ENCODE measurements around the gene BLMH.

Gene BLMH

DNA sequence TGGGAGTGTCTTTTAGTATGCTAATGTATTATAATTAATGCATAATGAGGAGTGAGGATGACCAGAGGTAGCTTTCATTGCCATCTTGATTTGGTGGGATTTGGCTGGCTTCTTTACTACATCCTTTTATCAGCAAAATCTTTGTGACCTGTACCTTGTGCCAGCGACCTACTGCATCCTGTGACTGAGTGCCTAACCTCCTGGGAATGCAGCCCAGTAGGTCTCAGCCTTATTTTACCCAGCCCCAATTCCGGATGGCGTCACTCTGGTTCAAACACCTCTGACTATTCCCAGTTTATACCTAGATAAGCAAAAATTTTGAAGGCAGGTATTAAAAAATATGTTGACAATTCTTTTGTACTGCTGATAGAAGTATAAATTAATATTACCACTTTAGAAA, 10.5 kb upstream of the BLMH start:
- no peak for DNase-seq

GRCh38 chr17:30300818-30301217, 9.1 kb upstream of the BLMH start:
- peak; percentile 32 for DNase-seq

DNA sequence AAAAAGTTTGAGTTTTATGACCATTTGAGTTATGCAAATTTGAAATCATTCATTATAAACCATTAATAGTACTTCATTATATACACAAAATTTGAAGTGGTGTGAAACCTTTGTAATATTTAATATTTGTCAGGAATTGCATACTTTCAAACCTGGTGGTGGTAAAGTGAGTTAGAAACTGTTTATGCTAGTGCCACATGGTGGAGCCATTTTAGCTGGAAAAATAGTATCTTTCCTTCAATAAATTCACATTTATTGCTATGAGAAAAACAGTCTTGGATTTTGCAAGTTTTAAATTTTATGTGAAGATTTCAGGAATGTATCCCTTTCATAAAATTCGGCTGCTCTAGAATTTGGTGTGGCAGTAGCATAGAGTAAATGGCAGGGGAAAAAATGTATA, 7.3 kb upstream of the BLMH start:
- peak; percentile 20 for DNase-seq

- no peak for DNase-seq
Measured at GRCh38 chr17:30297715-30298114, 6.0 kb upstream of the BLMH start.

DNA sequence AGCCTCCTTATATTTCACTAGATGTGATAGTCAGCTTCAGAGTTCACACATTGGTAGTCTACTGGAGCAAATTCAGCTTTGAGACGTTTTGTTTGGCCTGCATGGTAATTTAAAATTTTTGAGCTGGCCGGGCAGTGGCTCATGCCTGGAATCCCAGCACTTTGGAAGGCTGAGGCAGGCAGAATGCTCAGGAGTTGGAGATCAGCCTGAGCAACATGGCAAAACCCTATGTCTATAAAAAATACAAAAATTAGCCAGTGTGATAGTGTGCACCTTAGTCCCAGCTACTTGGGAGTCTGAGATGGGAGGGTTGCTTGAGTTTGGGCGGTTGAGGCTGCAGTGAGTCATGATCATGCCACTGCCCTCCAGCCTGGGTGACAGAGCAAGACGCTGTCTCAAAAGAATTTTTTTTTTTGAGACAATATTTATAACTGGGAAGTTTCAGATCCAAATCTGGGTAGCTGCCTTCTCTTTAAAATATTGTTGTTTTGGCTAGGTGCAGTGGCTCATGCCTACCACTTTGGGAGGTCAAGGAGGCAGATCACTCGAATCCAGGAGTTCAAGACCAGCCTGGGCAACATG, 4.8 kb upstream of the BLMH start:
- no peak for DNase-seq

GRCh38 chr17:30292286-30292858, 628 bp upstream of the BLMH start:
- peak; percentile 66 for DNase-seq

GRCh38 chr17:30290696-30291542, 825 bp downstream of the BLMH start:
- peak; percentile 68 for DNase-seq

DNA sequence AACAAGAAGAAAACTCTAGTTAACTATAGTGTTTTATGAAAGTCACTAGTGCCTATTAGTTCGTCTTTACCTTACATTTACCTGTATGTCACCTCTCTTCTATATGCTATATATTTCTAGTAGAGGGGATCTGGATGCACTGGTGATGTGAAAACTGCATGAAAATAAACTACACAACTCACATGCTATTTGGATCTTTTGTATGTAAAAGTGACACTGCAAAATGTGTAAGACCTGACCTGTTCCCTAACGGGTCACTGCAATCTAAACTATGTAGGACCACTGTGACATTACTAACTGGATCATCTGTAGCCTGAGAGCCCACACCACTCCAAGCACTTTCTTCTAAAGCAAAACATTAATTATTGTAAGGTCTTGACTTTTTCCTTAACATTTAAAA, 1.7 kb downstream of the BLMH start:
- no peak for DNase-seq

DNA sequence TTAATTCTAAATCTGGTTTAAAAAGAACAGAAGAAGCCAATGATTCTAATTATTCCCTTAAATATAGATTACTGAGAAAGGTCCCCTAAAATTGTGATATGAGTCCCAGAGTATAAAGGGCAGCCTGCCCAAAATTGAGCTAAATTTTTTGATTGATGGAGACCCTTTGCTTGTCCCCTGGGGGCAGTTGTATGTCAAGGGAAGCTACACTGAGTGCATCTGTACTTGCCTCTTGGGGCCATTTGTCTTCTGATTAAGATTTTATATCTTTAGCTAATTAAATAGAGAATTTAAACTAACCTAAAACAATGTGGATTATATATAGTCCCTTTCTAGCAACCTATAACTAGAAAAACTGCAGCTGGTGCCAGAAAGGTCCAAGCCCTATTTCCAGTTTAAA, 12.6 kb downstream of the BLMH start:
- DNase-seq: no peak

DNA sequence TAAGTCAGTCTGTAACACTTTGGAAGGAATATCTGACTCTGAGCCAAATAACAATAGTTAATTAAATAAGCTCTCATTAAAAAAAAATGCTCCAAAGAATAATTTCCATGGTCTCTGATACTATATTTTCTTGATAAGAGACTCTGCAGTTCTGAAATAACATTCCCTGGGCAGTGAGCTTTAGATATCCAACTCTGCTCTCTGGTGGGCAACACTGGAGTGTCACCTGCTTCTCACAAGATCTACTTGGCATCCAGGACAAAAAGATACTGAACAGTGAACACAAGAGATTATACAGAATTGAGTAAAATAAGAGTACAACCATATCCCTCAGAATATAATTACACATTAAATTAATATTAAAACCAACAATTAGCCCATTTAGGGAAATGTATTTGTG, 13.7 kb downstream of the BLMH start:
- DNase-seq: peak; percentile 71

- no peak for DNase-seq
Measured at GRCh38 chr17:30275911-30276310, 15.8 kb downstream of the BLMH start.

- DNase-seq: no peak
Measured at GRCh38 chr17:30274887-30275286, 16.9 kb downstream of the BLMH start.

- DNase-seq: no peak
Measured at GRCh38 chr17:30273373-30273772, 18.4 kb downstream of the BLMH start.

GRCh38 chr17:30271102-30271501, 20.6 kb downstream of the BLMH start:
- DNase-seq: no peak

GRCh38 chr17:30267625-30268024, 24.1 kb downstream of the BLMH start:
- no peak for DNase-seq

GRCh38 chr17:30263552-30264333, 28.0 kb downstream of the BLMH start:
- no peak for DNase-seq

DNA sequence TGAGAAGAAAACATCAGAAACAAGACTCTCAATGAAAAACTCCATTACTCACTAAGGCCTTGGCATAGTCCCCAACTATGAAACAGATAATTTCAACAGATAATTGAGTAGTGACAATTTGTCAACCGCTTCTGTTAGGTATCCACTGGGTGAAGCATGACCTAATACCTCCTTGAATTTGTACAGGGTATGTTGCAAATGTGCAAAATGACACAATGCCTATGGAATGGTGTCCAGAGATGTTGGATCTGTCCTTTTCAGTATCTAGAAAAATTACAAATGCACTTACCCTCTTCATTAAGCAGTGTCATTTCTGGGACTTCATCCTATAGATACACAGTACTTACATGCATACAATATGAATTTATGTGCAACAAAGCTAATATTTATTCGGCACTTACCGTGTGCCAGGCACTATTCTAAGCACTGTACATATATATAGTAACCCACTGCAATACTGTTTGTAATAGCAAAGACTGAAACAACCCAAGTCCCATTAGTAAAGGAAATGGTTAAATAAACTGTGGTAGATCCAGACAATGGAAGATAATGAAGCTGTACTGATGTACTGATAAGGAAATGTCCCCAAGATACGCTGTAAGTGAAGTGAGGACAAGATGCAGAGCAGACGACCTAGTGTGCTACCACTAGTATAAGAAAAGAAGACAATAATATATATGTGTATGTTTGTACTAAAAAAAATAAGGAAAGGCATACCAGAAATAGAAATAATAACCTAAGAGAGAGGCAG, 34.8 kb downstream of the BLMH start:
- DNase-seq: peak; percentile 41

- DNase-seq: no peak
Measured at GRCh38 chr17:30254150-30254549, 37.6 kb downstream of the BLMH start.

DNA sequence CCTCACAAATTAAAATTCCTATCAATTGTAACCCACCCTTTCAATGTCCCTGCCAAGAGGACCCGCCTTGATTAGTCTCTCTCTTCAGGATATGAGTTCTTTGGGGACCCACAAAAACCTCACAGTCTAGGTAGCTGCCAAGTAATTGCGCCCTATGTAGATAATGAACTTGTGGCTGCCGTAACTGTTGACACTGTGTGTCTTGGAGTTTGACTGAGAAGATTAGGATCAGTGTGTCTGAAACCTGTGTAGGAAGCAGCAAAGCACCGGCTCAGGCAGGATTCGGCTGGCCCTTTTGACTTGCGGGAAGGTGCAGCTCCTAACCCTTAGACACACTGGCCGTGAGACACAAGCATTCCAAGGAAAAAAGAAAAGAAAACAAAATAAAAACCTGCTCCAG, 38.4 kb downstream of the BLMH start:
- peak; percentile 59 for DNase-seq

GRCh38 chr17:30251931-30252330, 39.8 kb downstream of the BLMH start:
- DNase-seq: no peak

DNA sequence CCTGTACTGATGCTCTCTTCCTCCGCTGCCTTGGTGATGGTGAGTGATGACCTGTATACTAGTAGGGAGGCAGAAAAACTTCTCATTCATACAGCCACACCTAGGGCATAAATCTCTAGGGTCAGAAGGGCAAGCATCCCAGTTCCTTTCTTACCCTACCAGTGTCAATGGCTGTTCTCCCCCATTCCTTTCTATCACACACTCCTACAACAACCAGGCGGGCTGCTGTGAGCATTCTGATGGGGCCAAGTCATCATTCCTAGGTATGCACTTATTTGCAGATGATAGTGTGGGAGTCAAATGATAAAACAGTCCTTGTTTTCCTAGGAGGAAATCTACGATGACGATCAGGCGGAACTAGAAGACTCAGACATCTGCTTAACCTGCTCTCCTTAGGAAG, 42.3 kb downstream of the BLMH start:
- DNase-seq: no peak

DNA sequence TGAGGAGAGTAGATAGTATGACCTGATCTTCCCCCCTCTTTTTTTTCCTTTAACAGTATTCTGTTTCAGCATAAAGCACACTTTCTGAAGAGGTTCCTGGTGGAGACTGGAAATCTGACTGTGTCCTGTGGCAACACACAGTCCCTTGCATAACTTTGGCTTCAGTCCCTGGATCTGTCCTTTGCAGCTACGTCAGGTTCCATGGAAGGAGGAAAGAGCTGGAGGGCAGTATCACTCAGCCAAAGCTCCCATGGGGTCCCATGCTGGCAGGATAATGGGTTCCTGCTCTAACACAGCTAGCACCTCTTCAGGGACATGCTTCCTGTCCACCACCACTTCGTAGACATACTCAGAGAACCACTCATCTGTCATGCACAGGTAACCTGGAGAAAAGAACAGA, 43.0 kb downstream of the BLMH start:
- DNase-seq: no peak

GRCh38 chr17:30246460-30246859, 45.3 kb downstream of the BLMH start:
- no peak for DNase-seq

Data from hematopoietic multipotent progenitor cell treated with erythropoietin and hydrocortisone succinate and interleukin-3 and kit ligand, for 4 days (in vitro differentiated cells).